Measurements from ENCODE around the gene QRICH1. TPM values are rescaled to one million over a fixed set of nuclear protein-coding genes. Genes with fewer than 3 reads are reported as not detected.

QRICH1 gene
- total and polyA plus RNA-seq, 10 of the 15 experiments (the other 5 are each of a cell fraction or from before 2014, with no cell fraction given), result 22.2 to 116 (median 81.4) TPM

- Histone ChIP-seq H3K4me2 (ENCODE audit: control insufficient read depth, insufficient read depth) (peak within 1 kb of the TSS; percentile 65), H3K4me1 (ENCODE audit: control insufficient read depth, insufficient read depth, low read length) (peaks cover 13% of the 10 kb centered on the region), H3K79me2 (ENCODE audit: control insufficient read depth, insufficient read depth, low read length) (peaks cover 33% of the 10 kb centered on the region), H3K27ac (ENCODE audit: control insufficient read depth, insufficient read depth) (peak within 1 kb of the TSS; percentile 76), H3K9me3 (replicated peaks; ENCODE audit: control insufficient read depth, insufficient read depth, low read length) (no peaks in the 10 kb centered on the region), H4K20me1 (ENCODE audit: control insufficient read depth, insufficient read depth) (no peaks in the 10 kb centered on the region), H3K36me3 (ENCODE audit: control insufficient read depth in 2 of 2, insufficient read depth in 2 of 2, low read length in 1 of 2) (peaks cover 38 to 46% of the 10 kb centered on the region in 2 experiments), H3K27me3 (replicated peaks in 1 of 2; ENCODE audit: control insufficient read depth in 2 of 2, insufficient read depth in 2 of 2, low read length in 1 of 2) (no peaks in the 10 kb centered on the region), H3K4me3 (peak within 1 kb of the TSS; percentile 79), H2AFZ (ENCODE audit: control insufficient read depth, low read depth, low read length) (peak within 1 kb of the TSS; percentile 44), H3K9ac (ENCODE audit: control insufficient read depth, insufficient read depth, low read length) (peak within 1 kb of the TSS; percentile 90)
- DNase-seq (ENCODE audit: low read depth, low spot score) (peak; percentile 79), FAIRE-seq (peak; percentile 81), ATAC-seq (peak; percentile 92)
- CTCF ChIA-PET, result interaction anchor here (0.6 to 2.3 kb wide), 14 partner anchors 8 to 457 kb away, joined by 3 to 45 read pairs (median 4); partner anchors contain the start of genes P4HTM, QRICH1 and WDR6
- under 1% methylated on average over 55 of the region's 55 CpGs for WGBS (ENCODE audit: insufficient coverage, insufficient replicate concordance, low lambda C conversion rate, missing lambda C conversion rate)
- BruUV-seq (replicated peaks), result TSS peak; percentile 72
- intact Hi-C loops (cut with micrococcal nuclease; ENCODE audit: unreplicated experiment) (loop anchor here (2.0 to 10.0 kb wide), 3 partner anchors 66 to 646 kb away; partner anchors contain the start of genes APEH, QRICH1 and USP4), in situ Hi-C loops (cut with MboI) (no loop called here)
- RAD21 ChIA-PET (ENCODE audit: unreplicated experiment), result interaction anchor here (0.7 to 2.3 kb wide), 8 partner anchors 9 to 313 kb away, joined by 3 to 32 read pairs (median 4); partner anchors contain the start of genes DALRD3, P4HTM, QRICH1 and WDR6
- SMC1A ChIA-PET (ENCODE audit: uncharacterized antibody, unreplicated experiment), result interaction anchor here (0.7 to 1.5 kb wide), 10 partner anchors 9 to 420 kb away, joined by 3 to 6 read pairs (median 4); partner anchors contain the start of gene WDR6
- POLR2A ChIA-PET, result interaction anchor here (0.6 to 2.3 kb wide), 8 partner anchors 9 to 777 kb away, joined by 3 to 27 read pairs (median 8); partner anchors contain the start of genes DALRD3, P4HTM, QRICH1 and WDR6
- TF ChIP-seq ZSCAN29 (IDR thresholded peaks at IDR 0.05) (no peak), ZBTB33 (IDR thresholded peaks at IDR 0.05) (no peak), CBX5 (IDR thresholded peaks at IDR 0.05; ENCODE audit: low read depth) (no peak), EP300 (IDR thresholded peaks at IDR 0.05; ENCODE audit: borderline replicate concordance in 1 of 2, control insufficient read depth in 1 of 2, low read depth in 2 of 2, low read length in 2 of 2) (no peak), RAD21 (IDR thresholded peaks at IDR 0.05; ENCODE audit: insufficient read depth, low read depth, low read length) (no peak), SMAD1 (IDR thresholded peaks at IDR 0.05; ENCODE audit: low read depth, partially characterized antibody) (peak; percentile 48), NRF1 (conservative IDR thresholded peaks at IDR 0.05; ENCODE audit: low read depth, low read length) (peak; percentile 71), JUNB (IDR thresholded peaks at IDR 0.05) (no peak)
- TF ChIP-seq, protein P1, sequence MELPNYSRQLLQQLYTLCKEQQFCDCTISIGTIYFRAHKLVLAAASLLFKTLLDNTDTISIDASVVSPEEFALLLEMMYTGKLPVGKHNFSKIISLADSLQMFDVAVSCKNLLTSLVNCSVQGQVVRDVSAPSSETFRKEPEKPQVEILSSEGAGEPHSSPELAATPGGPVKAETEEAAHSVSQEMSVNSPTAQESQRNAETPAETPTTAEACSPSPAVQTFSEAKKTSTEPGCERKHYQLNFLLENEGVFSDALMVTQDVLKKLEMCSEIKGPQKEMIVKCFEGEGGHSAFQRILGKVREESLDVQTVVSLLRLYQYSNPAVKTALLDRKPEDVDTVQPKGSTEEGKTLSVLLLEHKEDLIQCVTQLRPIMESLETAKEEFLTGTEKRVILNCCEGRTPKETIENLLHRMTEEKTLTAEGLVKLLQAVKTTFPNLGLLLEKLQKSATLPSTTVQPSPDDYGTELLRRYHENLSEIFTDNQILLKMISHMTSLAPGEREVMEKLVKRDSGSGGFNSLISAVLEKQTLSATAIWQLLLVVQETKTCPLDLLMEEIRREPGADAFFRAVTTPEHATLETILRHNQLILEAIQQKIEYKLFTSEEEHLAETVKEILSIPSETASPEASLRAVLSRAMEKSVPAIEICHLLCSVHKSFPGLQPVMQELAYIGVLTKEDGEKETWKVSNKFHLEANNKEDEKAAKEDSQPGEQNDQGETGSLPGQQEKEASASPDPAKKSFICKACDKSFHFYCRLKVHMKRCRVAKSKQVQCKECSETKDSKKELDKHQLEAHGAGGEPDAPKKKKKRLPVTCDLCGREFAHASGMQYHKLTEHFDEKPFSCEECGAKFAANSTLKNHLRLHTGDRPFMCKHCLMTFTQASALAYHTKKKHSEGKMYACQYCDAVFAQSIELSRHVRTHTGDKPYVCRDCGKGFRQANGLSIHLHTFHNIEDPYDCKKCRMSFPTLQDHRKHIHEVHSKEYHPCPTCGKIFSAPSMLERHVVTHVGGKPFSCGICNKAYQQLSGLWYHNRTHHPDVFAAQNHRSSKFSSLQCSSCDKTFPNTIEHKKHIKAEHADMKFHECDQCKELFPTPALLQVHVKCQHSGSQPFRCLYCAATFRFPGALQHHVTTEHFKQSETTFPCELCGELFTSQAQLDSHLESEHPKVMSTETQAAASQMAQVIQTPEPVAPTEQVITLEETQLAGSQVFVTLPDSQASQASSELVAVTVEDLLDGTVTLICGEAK (IDR thresholded peaks at IDR 0.05; ENCODE audit: borderline replicate concordance), result no peak
Measured at GRCh38 chr3:49028673-49029562, 65.0 kb downstream of the QRICH1 start, which contains the start of gene IMPDH2. Gene IMPDH2 (minus strand): TSS chr3:49029398. CDS start chr3:49029350, 48 bp downstream.
